ENCODE measurements around the gene HDGFL2. TPM values are rescaled to one million over a fixed set of nuclear protein-coding genes. Genes with fewer than 3 reads are reported as not detected.

The HDGFL2 gene
- total and polyA plus RNA-seq, 2 donors (not counting 1 experiment from before 2014, with no cell fraction given): 19.5 to 51.2 TPM

DNA sequence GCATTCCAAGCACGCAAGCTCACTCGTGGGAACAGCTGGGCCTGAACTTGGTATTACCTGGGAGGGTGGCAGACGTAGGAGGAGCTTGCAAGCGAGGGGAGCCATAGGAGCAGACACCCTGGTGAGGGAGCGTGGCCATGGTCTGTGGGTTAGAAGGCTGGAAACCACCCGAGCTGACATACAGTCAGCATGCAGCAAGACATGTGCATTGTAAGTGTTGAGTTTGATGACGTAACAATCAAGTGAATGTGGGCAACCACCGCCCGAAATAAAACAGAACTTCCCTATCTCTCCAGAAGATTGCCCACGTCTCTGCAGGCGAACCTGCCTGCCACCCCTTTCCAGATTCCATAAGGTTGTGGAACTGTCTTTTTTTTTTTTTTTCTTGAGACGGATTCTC, 41.3 kb upstream of the HDGFL2 start:
- Histone ChIP-seq H3K4me3 (replicated peaks in 1 of 4; ENCODE audit: control extremely low read depth in 1 of 4, insufficient read depth in 1 of 4, low read depth in 3 of 4, low read length in 4 of 4) (no peak overlapping the region), H3K9ac (ENCODE audit: insufficient read depth, low read length) (no peak overlapping the region), H4K20me1 (ENCODE audit: control insufficient read depth, extremely low read depth, insufficient read depth, low read length) (no peaks in the 10 kb centered on the region), H3K79me2 (ENCODE audit: control insufficient read depth, insufficient read depth, low read length) (no peaks in the 10 kb centered on the region), H3K36me3 (ENCODE audit: control insufficient read depth, insufficient read depth, low read length) (peaks cover 18% of the 10 kb centered on the region), H3K4me1 (ENCODE audit: control insufficient read depth, extremely low read depth, insufficient read depth, low read length) (peaks cover 2% of the 10 kb centered on the region), H3K27ac (ENCODE audit: insufficient read depth, low read length) (no peak overlapping the region), H3K9me3 (ENCODE audit: control insufficient read depth, insufficient read depth, low read depth, low read length) (no peaks in the 10 kb centered on the region), H3K4me2 (ENCODE audit: extremely low read depth, insufficient read depth, low read length) (no peak overlapping the region), H2AFZ (ENCODE audit: low read length) (no peak overlapping the region), H3K27me3 (ENCODE audit: control insufficient read depth, insufficient read depth, low read length) (no peaks in the 10 kb centered on the region)
- DNase-seq (ENCODE audit: low read depth in 2 of 2): no peak
- no peak for TF ChIP-seq EZH2 (IDR thresholded peaks at IDR 0.05; ENCODE audit: low read length, missing control alignments)
- TF ChIP-seq, protein P1, sequence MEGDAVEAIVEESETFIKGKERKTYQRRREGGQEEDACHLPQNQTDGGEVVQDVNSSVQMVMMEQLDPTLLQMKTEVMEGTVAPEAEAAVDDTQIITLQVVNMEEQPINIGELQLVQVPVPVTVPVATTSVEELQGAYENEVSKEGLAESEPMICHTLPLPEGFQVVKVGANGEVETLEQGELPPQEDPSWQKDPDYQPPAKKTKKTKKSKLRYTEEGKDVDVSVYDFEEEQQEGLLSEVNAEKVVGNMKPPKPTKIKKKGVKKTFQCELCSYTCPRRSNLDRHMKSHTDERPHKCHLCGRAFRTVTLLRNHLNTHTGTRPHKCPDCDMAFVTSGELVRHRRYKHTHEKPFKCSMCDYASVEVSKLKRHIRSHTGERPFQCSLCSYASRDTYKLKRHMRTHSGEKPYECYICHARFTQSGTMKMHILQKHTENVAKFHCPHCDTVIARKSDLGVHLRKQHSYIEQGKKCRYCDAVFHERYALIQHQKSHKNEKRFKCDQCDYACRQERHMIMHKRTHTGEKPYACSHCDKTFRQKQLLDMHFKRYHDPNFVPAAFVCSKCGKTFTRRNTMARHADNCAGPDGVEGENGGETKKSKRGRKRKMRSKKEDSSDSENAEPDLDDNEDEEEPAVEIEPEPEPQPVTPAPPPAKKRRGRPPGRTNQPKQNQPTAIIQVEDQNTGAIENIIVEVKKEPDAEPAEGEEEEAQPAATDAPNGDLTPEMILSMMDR (conservative IDR thresholded peaks at IDR 0.05 in 1 of 2, IDR thresholded peaks at IDR 0.05 in 1 of 2; ENCODE audit: low read depth in 1 of 2, low read length in 2 of 2): no peak

DNA sequence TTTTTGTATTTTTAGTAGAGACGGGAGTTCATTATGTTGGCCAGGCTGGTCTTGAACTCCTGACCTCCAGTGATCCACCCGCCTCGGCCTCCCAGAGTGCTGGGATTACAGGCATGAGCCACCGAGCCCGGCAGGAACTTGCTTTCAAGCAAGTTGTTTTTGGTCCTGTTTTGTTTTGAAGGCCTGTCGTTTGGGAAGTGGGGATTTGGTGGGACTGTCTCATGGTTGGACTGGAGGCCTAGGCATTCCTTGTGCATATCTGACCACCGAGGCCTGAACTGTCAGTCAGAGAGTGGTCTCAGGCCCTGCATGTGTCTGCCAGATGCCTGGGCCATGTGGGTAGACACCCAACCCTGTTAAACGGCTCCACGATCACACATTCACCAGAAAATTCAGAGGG, 40.8 kb upstream of the HDGFL2 start:
- DNase-seq (ENCODE audit: low read depth in 2 of 2): no peak
- Histone ChIP-seq H3K27me3 (ENCODE audit: control insufficient read depth, insufficient read depth, low read length) (no peaks in the 10 kb centered on the region), H4K20me1 (ENCODE audit: control insufficient read depth, extremely low read depth, insufficient read depth, low read length) (no peaks in the 10 kb centered on the region), H2AFZ (ENCODE audit: low read length) (no peak overlapping the region), H3K4me1 (ENCODE audit: control insufficient read depth, extremely low read depth, insufficient read depth, low read length) (peaks cover 2% of the 10 kb centered on the region), H3K9ac (ENCODE audit: insufficient read depth, low read length) (no peak overlapping the region), H3K9me3 (ENCODE audit: control insufficient read depth, insufficient read depth, low read depth, low read length) (no peaks in the 10 kb centered on the region), H3K36me3 (ENCODE audit: control insufficient read depth, insufficient read depth, low read length) (peaks cover 18% of the 10 kb centered on the region), H3K4me3 (replicated peaks in 1 of 4; ENCODE audit: control extremely low read depth in 1 of 4, insufficient read depth in 1 of 4, low read depth in 3 of 4, low read length in 4 of 4) (no peak overlapping the region), H3K79me2 (ENCODE audit: control insufficient read depth, insufficient read depth, low read length) (no peaks in the 10 kb centered on the region), H3K4me2 (ENCODE audit: extremely low read depth, insufficient read depth, low read length) (no peak overlapping the region), H3K27ac (ENCODE audit: insufficient read depth, low read length) (no peak overlapping the region)
- TF ChIP-seq EZH2 (IDR thresholded peaks at IDR 0.05; ENCODE audit: low read length, missing control alignments): no peak
- TF ChIP-seq, protein P1 (conservative IDR thresholded peaks at IDR 0.05 in 1 of 2, IDR thresholded peaks at IDR 0.05 in 1 of 2; ENCODE audit: low read depth in 1 of 2, low read length in 2 of 2): no peak

DNA sequence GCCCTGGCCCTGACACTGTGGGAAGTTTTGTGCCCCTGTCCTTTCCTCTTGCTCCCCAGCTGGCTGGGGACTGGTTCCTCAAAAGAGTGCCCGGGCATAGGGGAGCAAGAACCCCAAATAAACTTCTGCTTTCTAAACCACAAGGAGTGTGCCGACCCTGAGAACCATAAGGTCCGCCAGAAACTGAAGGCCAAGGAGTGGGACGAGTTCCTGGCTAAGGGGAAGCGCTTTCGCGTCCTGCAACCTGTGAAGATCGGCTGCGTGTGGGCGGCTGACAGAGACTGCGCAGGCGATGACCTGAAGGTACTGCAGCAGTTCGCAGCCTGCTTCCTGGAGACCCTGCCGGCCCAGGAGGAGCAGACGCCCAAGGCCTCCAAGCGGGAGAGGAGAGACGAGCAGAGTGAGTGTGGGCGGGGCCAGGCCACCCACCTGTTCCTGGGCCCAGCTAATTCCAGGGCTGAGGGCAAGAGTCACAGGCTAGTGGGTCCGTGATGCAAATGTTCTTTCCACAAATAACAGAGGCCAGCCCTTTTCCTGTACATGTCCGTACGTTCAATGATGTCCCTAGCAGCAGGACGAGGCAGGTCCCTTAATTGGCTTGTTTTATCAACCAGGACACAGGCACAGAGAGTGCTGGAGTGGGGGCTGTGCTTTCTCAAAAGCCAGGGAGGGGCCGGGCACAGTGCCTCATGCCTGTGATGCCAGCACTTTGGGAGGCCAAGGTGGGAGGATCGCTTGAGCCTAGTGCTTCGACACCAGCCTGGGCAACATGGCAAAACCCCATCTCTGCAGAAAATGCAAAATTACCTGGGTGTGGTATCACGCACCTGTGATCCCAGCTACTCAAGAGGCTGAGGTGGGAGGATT, 40.1 kb upstream of the HDGFL2 start:
- no peak overlapping the region for H3K4me2 ChIP-seq (ENCODE audit: extremely low read depth, insufficient read depth, low read length)
- no peak overlapping the region for H3K27ac ChIP-seq (ENCODE audit: insufficient read depth, low read length)
- no peaks in the 10 kb centered on the region for H3K27me3 ChIP-seq (ENCODE audit: control insufficient read depth, insufficient read depth, low read length)
- H4K20me1 ChIP-seq (ENCODE audit: control insufficient read depth, extremely low read depth, insufficient read depth, low read length): no peaks in the 10 kb centered on the region
- no peak overlapping the region for H3K9ac ChIP-seq (ENCODE audit: insufficient read depth, low read length)
- no peaks in the 10 kb centered on the region for H3K79me2 ChIP-seq (ENCODE audit: control insufficient read depth, insufficient read depth, low read length)
- no peak overlapping the region for H3K4me3 ChIP-seq (replicated peaks in 1 of 4; ENCODE audit: control extremely low read depth in 1 of 4, insufficient read depth in 1 of 4, low read depth in 3 of 4, low read length in 4 of 4)
- peaks cover 18% of the 10 kb centered on the region for H3K36me3 ChIP-seq (ENCODE audit: control insufficient read depth, insufficient read depth, low read length)
- TF ChIP-seq, protein P1 (conservative IDR thresholded peaks at IDR 0.05 in 1 of 2, IDR thresholded peaks at IDR 0.05 in 1 of 2; ENCODE audit: low read depth in 1 of 2, low read length in 2 of 2): no peak
- no peak for TF ChIP-seq EZH2 (IDR thresholded peaks at IDR 0.05; ENCODE audit: low read length, missing control alignments)
- DNase-seq (ENCODE audit: low read depth in 2 of 2): no peak
- peaks cover 2% of the 10 kb centered on the region for H3K4me1 ChIP-seq (ENCODE audit: control insufficient read depth, extremely low read depth, insufficient read depth, low read length)
- no peaks in the 10 kb centered on the region for H3K9me3 ChIP-seq (ENCODE audit: control insufficient read depth, insufficient read depth, low read depth, low read length)
- H2AFZ ChIP-seq (ENCODE audit: low read length): no peak overlapping the region
